Measurements from ENCODE around the gene CTNNA2. TPM values are rescaled to one million over a fixed set of nuclear protein-coding genes. Genes with fewer than 3 reads are reported as not detected.

The CTNNA2 gene
- total RNA-seq, 2 donors from 2014 or later: not detected

- Mint-ChIP-seq H3K27ac (no peak overlapping the region), H3K9me3 (peaks cover 23 to 30% of the 10 kb centered on the region in 2 donors), H3K36me3 (peaks cover 4 to 23% of the 10 kb centered on the region in 2 donors)
- no peak for ATAC-seq
- DNase-seq (ENCODE audit: low spot score in 2 of 2): no peak
These were observed 136.7 kb downstream of the CTNNA2 start for GRCh38 chr2:79649531-79649930.

- H3K9me3 Mint-ChIP-seq: peaks cover 18 to 20% of the 10 kb centered on the region in 2 donors
- ATAC-seq: no peak
- DNase-seq (ENCODE audit: low spot score in 2 of 2): no peak
- H3K27ac Mint-ChIP-seq: no peak overlapping the region
- H3K36me3 Mint-ChIP-seq: no peaks in the 10 kb centered on the region
These were observed 147.7 kb downstream of the CTNNA2 start for GRCh38 chr2:79660557-79660956.

GRCh38 chr2:79665091-79665490, 152.2 kb downstream of the CTNNA2 start:
- no peak overlapping the region for H3K27ac Mint-ChIP-seq
- DNase-seq (ENCODE audit: low spot score in 2 of 2): no peak
- no peaks in the 10 kb centered on the region for H3K36me3 Mint-ChIP-seq
- peaks cover 18 to 23% of the 10 kb centered on the region in 2 donors for H3K9me3 Mint-ChIP-seq
- no peak for ATAC-seq

GRCh38 chr2:79666430-79666829, 153.6 kb downstream of the CTNNA2 start:
- DNase-seq (ENCODE audit: low spot score in 2 of 2): no peak
- no peak for ATAC-seq
- H3K9me3 Mint-ChIP-seq: peaks cover 18 to 27% of the 10 kb centered on the region in 2 donors
- H3K27ac Mint-ChIP-seq: no peak overlapping the region
- no peaks in the 10 kb centered on the region for H3K36me3 Mint-ChIP-seq

GRCh38 chr2:79669714-79670113, 156.9 kb downstream of the CTNNA2 start:
- H3K36me3 Mint-ChIP-seq: no peaks in the 10 kb centered on the region
- no peak overlapping the region for H3K27ac Mint-ChIP-seq
- ATAC-seq (no peak), DNase-seq (ENCODE audit: low spot score in 2 of 2) (no peak)
- peaks cover 5 to 16% of the 10 kb centered on the region in 2 donors for H3K9me3 Mint-ChIP-seq

- DNase-seq (ENCODE audit: low spot score in 2 of 2) (no peak), ATAC-seq (no peak)
- Mint-ChIP-seq H3K36me3 (no peaks in the 10 kb centered on the region), H3K9me3 (peaks cover 1 to 11% of the 10 kb centered on the region in 2 donors), H3K27ac (no peak overlapping the region)
These were observed 157.3 kb downstream of the CTNNA2 start for GRCh38 chr2:79670198-79670597.

- Mint-ChIP-seq H3K27ac (no peak overlapping the region), H3K36me3 (no peaks in the 10 kb centered on the region), H3K9me3 (peaks cover 16 to 18% of the 10 kb centered on the region in 2 donors)
- ATAC-seq (no peak), DNase-seq (ENCODE audit: low spot score in 2 of 2) (no peak)
These were observed 174.0 kb downstream of the CTNNA2 start for GRCh38 chr2:79686884-79687283.

- ATAC-seq: no peak
- Mint-ChIP-seq H3K9me3 (peaks cover 10 to 18% of the 10 kb centered on the region in 2 donors), H3K36me3 (no peaks in the 10 kb centered on the region), H3K27ac (no peak overlapping the region)
- no peak for DNase-seq (ENCODE audit: low spot score in 2 of 2)
These were observed 182.4 kb downstream of the CTNNA2 start for GRCh38 chr2:79695248-79695647.

- DNase-seq (ENCODE audit: low spot score in 2 of 2): no peak
- H3K36me3 Mint-ChIP-seq: no peaks in the 10 kb centered on the region
- peaks cover 10 to 16% of the 10 kb centered on the region in 2 donors for H3K9me3 Mint-ChIP-seq
- H3K27ac Mint-ChIP-seq: no peak overlapping the region
- ATAC-seq: no peak
These were observed 184.3 kb downstream of the CTNNA2 start for GRCh38 chr2:79697200-79697599.

GRCh38 chr2:79700651-79701050, 187.8 kb downstream of the CTNNA2 start:
- ATAC-seq (no peak), DNase-seq (ENCODE audit: low spot score in 2 of 2) (no peak)
- H3K9me3 Mint-ChIP-seq: peaks cover 12 to 13% of the 10 kb centered on the region in 2 donors
- no peak overlapping the region for H3K27ac Mint-ChIP-seq
- no peaks in the 10 kb centered on the region for H3K36me3 Mint-ChIP-seq

- Mint-ChIP-seq H3K27ac (no peak overlapping the region), H3K9me3 (peaks cover 14 to 16% of the 10 kb centered on the region in 2 donors), H3K36me3 (no peaks in the 10 kb centered on the region)
- no peak for DNase-seq (ENCODE audit: low spot score in 2 of 2)
- no peak for ATAC-seq
These were observed 190.1 kb downstream of the CTNNA2 start for GRCh38 chr2:79702905-79703304.

- DNase-seq (ENCODE audit: low spot score in 2 of 2) (no peak), ATAC-seq (no peak)
- Mint-ChIP-seq H3K27ac (no peak overlapping the region), H3K9me3 (peaks cover 17 to 18% of the 10 kb centered on the region in 2 donors), H3K36me3 (no peaks in the 10 kb centered on the region)
These were observed 198.2 kb downstream of the CTNNA2 start for GRCh38 chr2:79711098-79711497.

- Mint-ChIP-seq H3K36me3 (no peaks in the 10 kb centered on the region), H3K9me3 (peaks cover 15 to 18% of the 10 kb centered on the region in 2 donors), H3K27ac (no peak overlapping the region)
- ATAC-seq (no peak), DNase-seq (ENCODE audit: low spot score in 2 of 2) (no peak)
These were observed 200.4 kb downstream of the CTNNA2 start for GRCh38 chr2:79713131-79713785.

GRCh38 chr2:79714283-79714682, 201.4 kb downstream of the CTNNA2 start:
- DNase-seq (ENCODE audit: low spot score in 2 of 2): no peak
- Mint-ChIP-seq H3K36me3 (no peaks in the 10 kb centered on the region), H3K27ac (no peak overlapping the region), H3K9me3 (peaks cover 17 to 18% of the 10 kb centered on the region in 2 donors)
- ATAC-seq: no peak

GRCh38 chr2:79715338-79715737, 202.5 kb downstream of the CTNNA2 start:
- H3K36me3 Mint-ChIP-seq: no peaks in the 10 kb centered on the region
- H3K9me3 Mint-ChIP-seq: peaks cover 12 to 16% of the 10 kb centered on the region in 2 donors
- no peak for DNase-seq (ENCODE audit: low spot score in 2 of 2)
- ATAC-seq: no peak
- H3K27ac Mint-ChIP-seq: no peak overlapping the region

GRCh38 chr2:79716266-79716665, 203.4 kb downstream of the CTNNA2 start:
- ATAC-seq: no peak
- Mint-ChIP-seq H3K27ac (no peak overlapping the region), H3K36me3 (no peaks in the 10 kb centered on the region), H3K9me3 (peaks cover 12 to 14% of the 10 kb centered on the region in 2 donors)
- DNase-seq (ENCODE audit: low spot score in 2 of 2): no peak

- H3K27ac Mint-ChIP-seq: no peak overlapping the region
- ATAC-seq (no peak), DNase-seq (ENCODE audit: low spot score in 2 of 2) (no peak)
- no peaks in the 10 kb centered on the region for H3K36me3 Mint-ChIP-seq
- H3K9me3 Mint-ChIP-seq: peaks cover 15 to 16% of the 10 kb centered on the region in 2 donors
These were observed 204.6 kb downstream of the CTNNA2 start for GRCh38 chr2:79717364-79718007.

- peaks cover 0 to 5% of the 10 kb centered on the region in 2 donors for H3K36me3 Mint-ChIP-seq
- H3K9me3 Mint-ChIP-seq: peaks cover 9 to 11% of the 10 kb centered on the region in 2 donors
- ATAC-seq (no peak), DNase-seq (ENCODE audit: low spot score in 2 of 2) (no peak)
- H3K27ac Mint-ChIP-seq: no peak overlapping the region
These were observed 208.2 kb downstream of the CTNNA2 start for GRCh38 chr2:79721061-79721460.
